Epidermal melanocyte (primary cell): ENCODE results near the gene STX18.

Source experiments
- DNase-seq: peaks from one replicate; pipeline ENCODE4 v3.0.0; 2011; ENCODE audit warnings: low spot score; ENCODE audit not compliant: insufficient read length

Gene STX18

DNA sequence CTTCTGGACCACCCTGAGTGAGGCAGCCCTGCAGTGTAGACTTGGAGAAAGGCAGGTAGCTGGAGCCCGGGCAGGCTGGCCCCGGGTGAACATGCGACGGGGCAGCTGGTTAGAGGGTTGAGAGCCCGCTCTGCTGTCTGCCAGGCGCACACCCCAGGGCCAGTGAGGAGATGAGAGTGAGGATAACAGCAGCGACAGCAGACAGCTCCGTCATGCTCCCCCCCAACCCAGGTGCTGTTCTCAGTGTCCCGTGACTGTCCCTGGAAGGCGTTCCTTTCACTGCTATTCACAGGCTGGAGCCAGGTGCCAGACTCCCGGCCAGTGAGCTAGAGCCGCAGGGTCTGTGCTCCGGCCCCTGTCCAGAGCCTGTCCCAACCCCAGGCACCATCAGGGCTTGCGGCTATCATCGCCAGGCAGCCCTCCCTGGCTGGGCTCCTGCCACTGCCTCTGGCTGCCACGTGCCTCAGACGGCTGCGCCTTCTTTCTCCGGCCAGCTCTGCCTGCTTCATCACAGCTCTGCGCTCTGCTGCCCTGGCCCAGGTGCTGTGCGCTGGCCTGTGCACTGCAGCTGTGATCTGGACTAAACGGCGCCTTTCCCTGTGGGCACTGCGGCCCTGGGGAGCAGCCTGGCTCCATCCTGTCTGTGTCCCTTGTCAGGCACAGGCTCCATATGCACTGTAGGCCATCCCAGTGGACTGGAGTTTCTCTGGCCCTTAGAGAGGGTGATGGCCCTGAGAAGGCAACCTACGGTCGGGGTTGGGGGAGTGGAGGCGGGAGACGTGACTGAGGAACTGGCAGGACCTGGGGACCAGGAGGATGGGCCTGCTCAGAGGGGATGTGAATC lies 135.2 kb downstream of the STX18 start:
- DNase-seq, result no peak

DNA sequence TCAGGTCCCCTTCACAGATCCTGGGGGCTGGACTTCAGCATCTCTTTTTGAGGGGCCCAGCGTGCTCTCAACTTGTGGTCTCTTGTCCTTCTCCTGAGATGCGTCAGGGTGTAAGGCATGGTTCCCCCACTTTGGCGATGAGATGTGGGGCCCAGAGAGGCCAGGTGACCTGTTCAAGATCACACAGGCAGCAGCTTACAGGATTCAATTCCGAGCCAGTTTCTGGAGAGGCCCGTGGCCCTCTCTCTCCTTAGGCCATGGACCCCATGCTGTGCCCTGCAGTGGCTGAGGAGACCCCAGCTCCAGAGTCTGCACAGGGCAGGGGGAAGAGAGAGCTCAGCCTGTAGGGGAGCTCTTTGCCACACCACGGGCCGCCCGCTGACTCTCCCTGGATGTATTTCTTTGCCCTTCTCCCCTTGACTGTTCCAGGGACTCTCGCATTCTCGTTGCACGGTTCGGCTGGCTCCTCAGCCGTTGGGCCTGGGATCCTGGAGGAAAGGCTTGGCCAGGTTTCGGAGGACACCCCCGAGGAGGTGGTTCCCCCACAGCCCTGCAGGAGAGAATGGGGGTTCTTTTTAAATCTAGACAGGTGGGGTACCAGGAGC lies 136.4 kb downstream of the STX18 start:
- DNase-seq, result no peak

DNA sequence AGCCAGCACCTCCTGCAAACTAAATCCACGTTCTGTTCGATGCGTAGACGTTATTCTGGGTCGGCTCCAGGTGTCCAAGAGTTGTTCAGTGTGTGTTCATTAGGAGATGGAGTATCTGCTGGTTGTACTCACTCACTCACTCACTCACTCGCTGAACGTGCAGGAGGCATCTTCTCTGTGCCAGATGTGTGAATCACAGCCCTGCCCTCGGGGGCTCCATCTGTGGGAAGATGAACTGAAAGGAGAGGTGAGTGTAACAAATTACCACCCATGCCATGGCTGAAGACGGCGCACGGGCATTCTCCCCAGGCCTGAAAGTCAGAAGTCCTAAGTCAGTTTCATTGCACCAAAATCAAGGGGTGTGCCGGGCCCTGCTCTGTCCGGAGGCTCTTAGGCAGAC lies 138.9 kb downstream of the STX18 start:
- no peak for DNase-seq

DNA sequence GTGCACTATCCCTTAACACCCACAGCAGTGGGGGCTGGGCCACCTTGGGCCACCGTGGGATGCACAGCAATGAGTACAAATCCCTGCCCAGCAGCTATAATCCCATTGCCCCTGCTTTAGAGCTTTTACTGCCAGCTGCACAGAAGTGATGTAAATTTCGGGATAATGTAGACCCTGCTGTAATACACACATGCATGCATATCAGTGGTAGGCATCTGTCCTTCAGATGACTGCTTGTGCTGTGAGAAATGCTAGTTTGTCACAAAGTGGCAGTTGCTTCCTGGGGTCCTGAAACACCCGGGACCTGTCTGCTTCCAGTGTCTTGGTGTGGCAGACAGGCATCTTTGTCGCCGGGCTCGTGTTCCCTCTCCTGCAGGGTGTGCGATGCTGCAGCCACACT lies 140.8 kb downstream of the STX18 start:
- no peak for DNase-seq

DNA sequence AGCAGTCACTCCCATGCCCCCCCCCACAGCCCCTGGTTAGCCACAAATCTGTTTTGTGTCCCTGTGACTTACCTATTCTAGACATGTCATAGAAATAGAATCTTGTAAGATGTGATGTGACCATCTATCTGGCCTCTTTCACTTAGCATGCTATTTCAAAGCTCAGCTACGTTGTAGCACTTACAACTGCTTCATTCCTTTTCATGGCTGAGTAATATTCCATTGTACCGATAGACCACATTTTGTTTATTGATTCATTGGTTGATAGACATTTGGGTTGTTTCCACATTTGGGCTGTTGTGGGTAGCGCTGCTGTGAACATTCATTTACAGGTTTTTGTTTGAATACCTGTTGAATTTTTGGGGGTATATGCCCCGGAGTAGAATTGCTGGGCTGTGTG lies 143.4 kb downstream of the STX18 start:
- DNase-seq, result no peak

DNA sequence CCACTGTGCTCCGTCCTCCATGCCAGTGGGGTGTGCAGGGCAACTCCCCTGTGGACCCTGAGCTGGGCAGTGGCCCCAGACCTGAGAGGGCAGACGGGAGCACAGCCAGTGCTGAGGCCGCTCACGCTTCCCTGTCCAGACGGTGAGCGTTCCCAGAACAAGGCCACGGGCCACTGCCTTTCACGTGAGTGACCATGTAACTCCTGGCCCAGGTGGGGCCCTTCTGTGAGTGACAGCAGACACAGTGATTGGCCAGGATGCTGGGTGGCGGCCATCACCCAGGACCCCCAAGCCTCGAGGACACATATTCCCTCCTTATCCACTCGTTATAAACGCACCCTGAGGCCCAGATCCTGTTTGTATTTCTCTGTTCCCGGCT lies 144.4 kb downstream of the STX18 start:
- DNase-seq, result no peak

DNA sequence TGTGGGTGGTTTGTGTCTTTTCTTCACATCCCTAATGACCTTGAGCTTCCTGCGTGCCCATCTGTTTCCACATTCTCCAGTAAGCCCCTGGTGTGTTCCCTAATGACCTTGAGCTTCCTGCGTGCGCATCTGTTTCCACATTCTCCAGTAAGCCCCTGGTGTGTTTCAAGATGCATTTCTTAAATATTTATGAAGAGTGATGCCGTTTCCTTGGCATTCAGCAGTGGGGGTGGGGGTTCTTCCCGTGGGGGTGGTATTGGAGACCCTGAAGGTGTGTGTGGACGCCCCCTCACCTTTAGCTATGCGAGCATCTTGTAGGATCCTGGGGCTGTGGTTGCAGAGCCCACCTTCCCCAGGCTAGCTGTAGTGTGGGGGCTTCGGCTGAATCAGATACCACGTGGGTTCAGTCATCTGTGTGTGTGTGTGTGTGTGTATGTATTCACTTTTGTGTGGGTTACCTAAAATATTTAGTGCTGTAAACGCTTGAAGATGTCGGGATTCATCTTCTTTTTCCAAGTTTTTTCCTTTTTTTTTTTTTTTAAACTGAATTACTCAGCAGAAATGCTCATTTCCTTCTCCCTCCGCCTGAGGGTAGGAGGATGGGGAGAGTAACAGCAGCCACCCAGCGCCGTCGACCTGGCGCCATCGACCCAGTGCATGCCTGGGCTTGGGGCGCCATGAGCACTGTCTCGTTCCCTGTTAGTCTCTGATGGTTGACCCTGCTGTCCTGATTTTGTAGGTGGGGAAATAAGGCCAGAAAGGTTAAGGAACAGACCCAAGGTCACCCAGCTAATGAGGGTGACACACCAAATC lies 145.0 kb downstream of the STX18 start:
- no peak for DNase-seq

DNA sequence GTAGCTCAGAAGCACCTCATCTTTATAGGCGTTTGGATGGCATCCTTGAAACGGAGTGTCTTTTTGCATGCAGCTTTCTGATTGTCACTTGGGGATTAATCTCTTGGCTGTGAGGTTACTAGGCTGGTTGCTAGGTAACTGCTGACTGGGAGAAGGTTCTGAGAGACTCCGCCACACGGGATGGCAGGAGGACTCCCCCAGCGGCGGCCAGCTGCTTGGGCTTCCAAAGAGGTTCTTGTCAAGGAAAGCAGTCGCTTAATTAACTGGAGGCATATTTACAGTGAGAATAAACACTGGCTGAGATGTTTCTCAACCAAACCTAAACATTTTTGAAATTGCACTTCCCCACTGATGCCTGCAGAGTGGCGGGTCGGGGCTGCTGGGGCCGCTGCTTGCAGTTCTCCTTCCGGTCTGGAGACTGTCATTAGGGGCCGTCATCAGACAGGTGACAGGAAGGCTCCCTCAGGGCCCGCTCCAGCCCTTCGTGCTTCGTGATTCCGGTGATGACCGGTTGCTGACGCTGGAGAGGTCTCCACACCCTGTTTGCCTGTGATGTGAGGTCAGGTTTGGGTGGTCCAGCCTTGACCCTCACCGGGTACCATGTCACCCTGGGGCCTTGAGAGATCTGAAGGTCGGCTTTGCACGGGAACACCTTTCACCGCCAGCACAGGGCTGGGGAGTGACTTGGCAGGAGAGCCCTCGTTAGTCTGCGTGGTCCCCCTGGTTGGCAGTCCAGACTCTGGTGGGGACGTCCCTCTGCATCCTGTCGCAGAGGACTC lies 145.8 kb downstream of the STX18 start:
- DNase-seq, result no peak

DNA sequence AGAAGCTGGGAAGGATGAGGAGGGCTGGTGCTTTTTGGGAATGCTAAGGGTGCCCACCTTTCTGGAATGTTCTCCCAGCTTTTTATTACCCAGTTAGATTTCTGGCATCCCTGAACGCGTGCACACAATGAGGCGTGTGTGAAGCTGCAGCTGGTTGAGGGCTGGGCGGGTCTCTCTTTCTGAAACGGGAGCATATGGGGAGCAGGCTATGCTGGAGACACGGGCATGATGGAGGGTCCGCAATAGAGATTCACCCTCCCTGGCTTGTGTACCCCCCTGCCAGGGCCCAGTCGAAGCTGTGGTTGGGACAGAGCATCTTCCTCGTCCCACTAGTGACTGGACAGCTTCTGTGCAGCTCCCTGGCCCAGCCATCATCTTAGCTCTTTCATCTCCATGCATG lies 146.5 kb downstream of the STX18 start:
- no peak for DNase-seq

DNA sequence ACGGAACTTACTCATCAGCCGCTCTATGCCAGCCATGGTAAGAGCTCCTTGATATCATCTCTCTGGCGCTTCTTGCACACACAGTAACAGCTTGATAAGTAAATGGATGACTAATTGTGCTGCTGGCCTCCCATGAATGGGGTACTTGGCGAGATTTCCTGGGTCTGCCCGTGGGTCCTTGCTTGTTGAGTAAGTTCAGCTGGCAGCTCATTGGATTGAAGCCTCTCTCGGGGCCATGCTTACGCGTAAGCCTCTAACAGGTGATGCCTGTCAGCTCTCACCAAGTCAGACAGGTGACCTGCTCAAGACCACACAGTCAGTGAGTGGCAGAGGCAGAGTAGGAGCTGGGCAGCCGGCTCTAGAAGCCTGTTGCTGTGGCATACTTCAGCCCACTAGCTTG lies 147.2 kb downstream of the STX18 start:
- DNase-seq, result no peak

DNA sequence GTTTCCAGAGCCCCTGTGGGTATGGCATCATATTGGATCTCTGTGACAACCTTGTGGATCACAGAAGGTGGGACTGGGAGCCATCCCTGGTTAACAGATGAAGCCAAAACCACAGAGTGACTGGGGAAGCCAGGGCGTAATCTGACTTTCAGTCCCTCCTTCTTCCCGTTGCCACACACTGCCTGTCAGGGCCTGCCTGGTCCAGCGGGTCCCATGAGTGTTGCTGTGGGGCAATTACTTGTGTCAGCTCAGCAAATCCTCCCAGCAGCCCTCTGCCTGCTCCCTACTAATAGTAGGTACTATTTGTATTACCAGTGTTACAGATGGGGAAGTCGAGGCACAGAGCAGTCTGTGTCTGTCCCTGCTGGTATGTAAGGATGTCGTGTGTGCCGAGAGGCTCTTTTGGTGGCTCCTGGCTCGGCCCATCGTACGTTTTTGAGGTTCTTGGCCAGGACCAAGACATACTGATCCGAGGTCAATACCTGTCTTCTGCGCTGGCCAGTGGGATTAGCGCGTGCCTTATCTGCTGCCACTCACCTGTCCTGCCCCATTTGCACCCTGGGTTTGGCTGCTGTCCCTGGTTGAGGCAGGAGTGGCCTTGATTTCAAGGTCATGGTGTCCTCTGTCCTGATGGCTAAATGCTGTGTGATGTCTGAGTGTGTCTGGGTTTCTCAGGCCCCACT lies 149.2 kb downstream of the STX18 start:
- DNase-seq, result no peak

DNA sequence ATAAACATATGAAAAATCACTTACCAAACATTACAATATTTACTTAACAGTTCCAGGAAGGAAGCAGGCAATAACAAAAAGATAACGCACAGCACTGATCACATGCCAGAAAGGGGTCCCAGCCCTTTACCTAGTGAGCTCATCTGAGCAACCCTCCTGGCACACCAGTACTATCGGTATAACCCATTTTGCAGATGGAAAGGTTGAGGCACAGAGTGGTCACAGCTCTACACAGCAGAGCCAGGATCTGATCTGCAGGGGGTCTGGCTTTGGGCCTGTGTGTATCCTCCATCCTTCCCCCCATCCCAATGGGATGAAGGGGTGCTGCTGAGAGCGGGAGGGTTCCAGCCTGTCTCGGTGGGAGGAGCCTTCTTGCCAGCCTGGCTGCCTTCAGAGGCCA lies 150.0 kb downstream of the STX18 start:
- DNase-seq, result no peak

DNA sequence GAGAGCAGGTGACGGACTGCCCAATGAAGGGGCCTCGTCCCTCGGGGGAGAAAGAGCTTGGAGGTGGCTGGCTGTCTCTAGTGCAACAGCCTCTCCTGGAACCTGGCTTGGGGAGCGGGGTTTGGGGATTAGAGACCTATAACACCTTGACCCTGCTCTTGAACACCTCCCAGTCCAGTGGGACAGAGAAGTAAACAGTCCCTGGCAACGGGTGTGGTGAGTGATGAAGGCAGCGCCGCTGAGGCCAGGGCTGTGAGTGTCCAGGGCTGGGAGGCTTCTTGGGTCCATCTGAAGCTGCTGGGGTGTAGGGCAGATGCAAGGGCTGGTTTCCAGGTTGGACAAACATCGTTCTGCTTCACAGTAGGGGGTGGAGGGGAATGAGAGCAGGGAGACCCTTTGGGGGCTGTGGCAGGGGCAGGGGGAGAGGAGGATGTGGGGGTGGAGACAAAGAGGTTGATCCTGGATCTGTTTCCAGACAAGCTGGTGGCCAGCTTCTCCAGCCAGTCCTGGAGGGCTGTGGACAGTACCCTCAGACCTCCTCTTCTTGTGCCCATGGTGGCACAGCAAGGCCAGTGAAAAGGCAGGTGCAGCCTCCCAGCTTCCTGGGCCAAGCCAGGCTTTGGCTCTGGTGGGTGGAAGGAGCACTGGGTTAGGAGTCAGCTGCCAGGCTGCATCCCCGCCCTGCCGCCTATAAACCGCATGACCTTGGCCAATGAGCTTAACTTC lies 151.2 kb downstream of the STX18 start:
- DNase-seq, result no peak

DNA sequence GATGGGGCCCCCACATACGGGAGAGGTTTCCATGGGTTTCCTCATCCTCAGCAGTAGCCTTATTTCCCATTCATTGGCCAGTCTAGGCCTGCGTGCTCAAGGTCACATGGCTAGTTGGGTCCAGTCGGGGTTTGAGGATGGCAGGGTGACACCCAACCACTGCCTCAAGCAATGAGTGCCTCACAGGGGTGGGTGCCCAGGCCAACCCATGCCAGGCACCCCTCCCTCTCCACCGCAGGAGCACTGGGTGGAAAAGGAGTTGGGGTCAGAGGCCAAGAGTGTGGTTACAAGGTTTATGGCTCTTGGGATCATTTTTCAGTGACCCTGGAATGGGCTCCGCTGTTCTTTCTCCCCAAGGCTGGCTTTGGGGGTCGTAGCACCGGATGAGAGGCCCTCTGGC lies 151.8 kb downstream of the STX18 start:
- no peak for DNase-seq

DNA sequence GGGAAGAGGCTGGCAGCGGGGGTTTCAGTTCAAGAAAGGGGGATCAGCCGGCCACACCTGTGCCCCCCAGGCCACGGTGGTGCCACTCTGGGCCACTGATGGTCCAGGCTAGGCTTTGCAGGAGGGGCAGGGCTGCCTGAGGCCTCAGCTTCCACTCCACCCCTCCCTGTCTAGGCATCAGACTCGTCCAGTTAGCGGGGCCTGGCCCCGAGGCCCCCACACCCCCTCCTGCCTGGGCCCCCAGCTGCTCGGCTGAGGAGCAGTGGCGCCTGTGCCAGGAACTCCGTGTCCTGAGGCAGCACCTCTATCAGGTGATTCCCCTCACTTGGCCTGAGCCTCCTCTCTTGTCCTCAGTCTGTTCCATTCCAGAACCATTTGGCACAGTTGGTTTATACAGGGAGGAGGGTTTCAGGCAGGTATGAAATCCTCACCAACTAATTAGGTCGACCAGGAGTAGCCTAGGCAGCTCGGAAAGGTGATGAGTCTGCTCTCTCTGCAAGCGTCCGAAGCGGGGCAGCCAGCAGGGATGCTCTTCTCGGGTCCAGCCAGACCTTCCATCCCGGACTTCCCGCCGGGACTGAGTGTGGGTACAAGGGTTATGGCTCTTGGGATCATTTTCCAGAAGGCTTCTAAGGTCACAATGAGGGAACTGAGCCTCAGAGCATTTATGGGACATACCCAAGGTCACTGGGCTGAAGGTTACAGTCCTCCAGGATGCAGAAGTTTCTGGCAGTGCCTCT lies 152.8 kb downstream of the STX18 start:
- DNase-seq, result no peak

DNA sequence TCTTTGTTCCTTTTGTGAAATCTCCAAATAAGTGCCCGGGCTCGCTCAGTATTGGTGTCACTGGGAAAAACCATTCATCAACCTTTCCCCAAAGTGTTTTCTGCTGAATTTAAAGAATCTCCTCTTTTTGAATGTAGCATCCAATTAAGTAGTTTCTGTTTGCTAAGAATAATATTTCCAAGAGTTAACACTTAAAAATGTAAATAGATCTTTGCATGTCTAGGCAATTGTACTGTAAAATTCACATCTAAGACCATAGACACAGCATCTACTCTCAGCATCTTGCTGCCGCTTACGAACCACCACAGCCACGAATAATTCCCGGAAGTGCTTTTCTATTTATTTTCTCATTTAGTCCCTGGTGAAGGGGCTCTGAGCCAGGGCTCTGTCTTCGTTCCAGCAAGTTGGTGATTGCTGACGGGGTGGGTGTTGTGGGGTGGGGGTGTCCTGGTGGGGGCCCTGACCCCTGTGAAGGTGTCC lies 153.5 kb downstream of the STX18 start:
- no peak for DNase-seq

DNA sequence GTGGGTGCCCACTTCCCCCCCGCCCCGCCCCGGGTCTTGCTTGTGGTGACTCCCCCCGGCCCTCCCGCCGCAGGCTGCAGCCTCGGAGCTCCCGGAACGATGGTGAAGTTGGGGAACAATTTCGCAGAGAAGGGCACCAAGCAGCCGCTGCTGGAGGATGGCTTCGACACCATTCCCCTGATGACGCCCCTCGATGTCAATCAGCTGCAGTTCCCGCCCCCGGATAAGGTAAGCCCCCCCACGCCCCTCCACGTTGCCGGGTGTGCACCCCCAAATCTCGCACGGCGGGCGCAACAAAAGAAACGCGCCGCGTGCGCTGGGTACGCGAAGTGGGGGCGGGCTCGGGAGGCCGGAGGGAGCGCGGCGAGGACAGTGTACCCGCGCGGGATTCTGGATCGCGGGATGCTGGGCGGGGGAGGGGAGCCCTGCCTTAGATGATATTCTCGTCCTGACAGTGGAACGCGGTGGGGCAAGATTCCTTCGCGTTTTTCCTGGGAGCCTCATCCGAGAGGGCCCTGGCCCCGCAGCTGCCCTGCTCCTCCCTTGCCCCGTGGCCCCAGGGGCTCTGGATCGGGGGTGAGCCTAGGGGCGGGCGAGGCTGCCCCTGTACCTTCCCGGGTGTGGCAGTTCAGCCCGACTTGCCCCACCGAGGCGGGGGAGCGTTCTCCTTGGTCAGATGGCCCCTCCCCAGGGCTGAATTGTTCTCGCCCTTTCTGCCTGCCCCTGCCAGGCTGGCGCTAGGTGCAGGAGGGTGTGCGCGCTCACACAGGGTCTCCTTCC lies 154.1 kb downstream of the STX18 start:
- no peak for DNase-seq

DNA sequence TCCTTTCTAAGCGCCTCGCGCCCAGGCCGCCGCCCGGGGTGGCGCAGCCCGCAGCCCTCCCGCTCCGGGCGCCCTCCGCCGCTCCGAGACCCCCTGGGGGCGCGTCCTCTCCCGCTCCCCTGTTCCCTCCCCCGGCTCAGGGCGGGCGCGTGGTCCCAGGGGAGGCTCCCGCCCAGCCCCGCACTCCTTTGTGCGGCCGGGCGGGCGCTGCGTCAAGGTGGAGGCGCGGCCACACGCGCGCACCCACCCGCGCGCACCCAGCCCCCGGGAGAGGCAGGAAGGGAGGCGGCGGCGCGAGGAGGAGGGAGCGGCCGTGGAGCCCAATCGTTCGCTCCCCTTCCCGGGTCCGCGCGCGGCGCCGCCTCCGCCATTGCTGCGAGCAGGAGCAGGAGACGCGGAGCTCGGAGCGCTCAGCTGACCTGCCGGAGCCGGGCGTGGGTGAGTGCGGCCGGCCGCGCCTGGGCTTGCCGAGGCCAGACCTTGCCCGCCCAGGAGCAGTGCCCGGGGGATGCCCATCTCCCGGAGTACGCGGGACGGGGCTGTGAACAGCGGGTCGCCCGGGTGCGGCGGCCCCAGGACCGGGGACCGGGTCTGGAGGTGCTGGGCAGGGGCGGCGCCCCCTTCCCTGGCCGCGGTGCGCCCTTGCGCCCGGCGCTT lies 155.0 kb downstream of the STX18 start, which contains the start of gene NSG1:
Gene NSG1, plus strand, starts transcription at position 367 of the 657 bp plus-strand sequence. CDS start 528 bp downstream, outside the sequence.
- no peak for DNase-seq
